ENCODE data around the gene SORCS1. TPM values are rescaled to one million over a fixed set of nuclear protein-coding genes. Genes with fewer than 3 reads are reported as not detected.
A peak's percentile ranks its signal among the peaks of the same experiment; 100 is the strongest.

Gene SORCS1
- total RNA-seq, 6 experiments from 2014 or later = 0.04 to 0.16 (median 0.09) TPM; not detected in 2

DNA sequence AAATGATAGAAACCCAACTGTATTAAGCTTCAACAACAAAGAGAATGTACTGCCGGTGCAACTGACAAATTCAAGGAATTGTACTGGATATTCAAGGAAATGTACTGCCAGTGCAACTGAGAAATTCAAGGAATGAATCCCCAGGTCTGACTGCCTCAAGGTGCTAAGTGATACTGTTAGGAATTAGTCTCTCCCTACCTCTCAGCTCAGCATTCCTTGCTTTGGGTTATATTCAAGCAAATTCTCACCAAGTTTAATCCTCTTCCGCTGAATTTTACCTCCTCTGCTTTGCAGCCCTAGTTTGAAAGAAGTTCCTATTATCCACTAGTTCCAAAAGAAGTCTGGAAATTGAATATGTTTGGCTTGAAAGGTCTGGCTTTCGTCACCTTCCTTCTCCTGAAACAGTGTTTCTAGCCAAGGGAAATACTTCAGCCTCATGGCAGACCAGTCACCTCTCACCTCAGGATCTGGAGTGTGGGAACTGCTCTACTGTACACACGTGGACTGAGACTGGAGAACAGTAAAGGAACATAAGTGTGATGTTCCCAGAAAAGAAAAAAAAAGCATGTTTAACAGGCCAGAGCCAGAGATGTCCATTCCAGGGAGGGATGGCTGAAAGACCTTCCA is 60.4 kb downstream of the SORCS1 start:
- TF ChIP-seq POLR2A (IDR thresholded peaks at IDR 0.05) = no peak
- TF ChIP-seq, protein P1, sequence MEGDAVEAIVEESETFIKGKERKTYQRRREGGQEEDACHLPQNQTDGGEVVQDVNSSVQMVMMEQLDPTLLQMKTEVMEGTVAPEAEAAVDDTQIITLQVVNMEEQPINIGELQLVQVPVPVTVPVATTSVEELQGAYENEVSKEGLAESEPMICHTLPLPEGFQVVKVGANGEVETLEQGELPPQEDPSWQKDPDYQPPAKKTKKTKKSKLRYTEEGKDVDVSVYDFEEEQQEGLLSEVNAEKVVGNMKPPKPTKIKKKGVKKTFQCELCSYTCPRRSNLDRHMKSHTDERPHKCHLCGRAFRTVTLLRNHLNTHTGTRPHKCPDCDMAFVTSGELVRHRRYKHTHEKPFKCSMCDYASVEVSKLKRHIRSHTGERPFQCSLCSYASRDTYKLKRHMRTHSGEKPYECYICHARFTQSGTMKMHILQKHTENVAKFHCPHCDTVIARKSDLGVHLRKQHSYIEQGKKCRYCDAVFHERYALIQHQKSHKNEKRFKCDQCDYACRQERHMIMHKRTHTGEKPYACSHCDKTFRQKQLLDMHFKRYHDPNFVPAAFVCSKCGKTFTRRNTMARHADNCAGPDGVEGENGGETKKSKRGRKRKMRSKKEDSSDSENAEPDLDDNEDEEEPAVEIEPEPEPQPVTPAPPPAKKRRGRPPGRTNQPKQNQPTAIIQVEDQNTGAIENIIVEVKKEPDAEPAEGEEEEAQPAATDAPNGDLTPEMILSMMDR (IDR thresholded peaks at IDR 0.05) = no peak
- Histone ChIP-seq H3K9me3 (no peaks in the 10 kb centered on the region), H3K36me3 (no peaks in the 10 kb centered on the region), H3K27ac (no peak overlapping the region), H3K4me3 (no peak overlapping the region), H3K27me3 (no peaks in the 10 kb centered on the region), H3K4me1 (no peaks in the 10 kb centered on the region)
- 74% methylated on average over 4 of the region's 4 CpGs for WGBS (ENCODE audit: insufficient coverage, low coverage, low lambda C conversion rate, missing lambda C conversion rate)
- intact Hi-C loops (cut with DNase I) = no loop called here
- no peak for DNase-seq
- ATAC-seq = no peak

DNA sequence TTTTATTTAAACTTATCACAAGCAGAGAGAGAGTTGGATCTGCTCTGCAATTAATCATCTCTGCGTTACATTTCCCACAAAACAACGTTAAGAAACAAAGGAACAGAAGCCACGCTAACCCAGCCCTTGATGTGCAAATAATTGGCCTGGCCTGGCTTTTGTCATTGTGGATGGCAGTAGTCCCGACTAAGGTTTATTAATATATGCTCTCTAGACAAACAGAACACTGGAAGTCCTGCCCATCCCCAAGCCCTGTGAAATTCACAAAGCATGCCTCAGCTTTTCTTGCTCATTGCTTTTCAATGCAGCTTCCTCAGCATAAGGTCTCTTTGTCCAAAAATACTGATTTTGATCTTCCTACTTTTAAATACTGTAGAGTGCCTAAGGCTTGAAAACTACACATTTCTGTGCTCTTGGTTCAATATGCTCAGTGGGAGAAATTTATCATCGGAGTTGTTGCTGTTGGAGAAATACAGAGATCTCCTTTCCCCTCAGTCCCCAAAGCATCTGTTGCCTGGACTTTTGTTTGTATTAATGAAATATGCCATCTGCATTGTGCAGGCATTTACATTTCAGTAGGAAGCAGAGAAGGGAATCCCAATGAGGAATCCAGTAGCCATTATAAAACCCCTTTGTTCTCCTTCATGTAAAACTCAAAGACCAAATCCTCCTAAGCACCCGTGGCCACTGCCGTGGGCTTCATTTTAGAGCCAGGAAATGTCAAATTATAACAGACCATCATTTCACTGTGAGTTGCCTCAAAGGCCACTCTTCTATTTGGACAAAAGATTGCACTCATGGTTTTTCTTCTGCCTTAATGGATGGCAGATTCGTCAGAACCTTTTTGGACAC is 61.1 kb downstream of the SORCS1 start:
- Histone ChIP-seq H3K36me3 (no peaks in the 10 kb centered on the region), H3K4me1 (no peaks in the 10 kb centered on the region), H3K27ac (no peak overlapping the region), H3K27me3 (no peaks in the 10 kb centered on the region), H3K9me3 (no peaks in the 10 kb centered on the region), H3K4me3 (no peak overlapping the region)
- intact Hi-C loops (cut with DNase I) = no loop called here
- DNase-seq (no peak), ATAC-seq (no peak)
- TF ChIP-seq, protein P1 (IDR thresholded peaks at IDR 0.05) = no peak
- TF ChIP-seq POLR2A (IDR thresholded peaks at IDR 0.05) = no peak
- WGBS (ENCODE audit: insufficient coverage, low coverage, low lambda C conversion rate, missing lambda C conversion rate) = 51% methylated on average over 8 of the region's 8 CpGs

DNA sequence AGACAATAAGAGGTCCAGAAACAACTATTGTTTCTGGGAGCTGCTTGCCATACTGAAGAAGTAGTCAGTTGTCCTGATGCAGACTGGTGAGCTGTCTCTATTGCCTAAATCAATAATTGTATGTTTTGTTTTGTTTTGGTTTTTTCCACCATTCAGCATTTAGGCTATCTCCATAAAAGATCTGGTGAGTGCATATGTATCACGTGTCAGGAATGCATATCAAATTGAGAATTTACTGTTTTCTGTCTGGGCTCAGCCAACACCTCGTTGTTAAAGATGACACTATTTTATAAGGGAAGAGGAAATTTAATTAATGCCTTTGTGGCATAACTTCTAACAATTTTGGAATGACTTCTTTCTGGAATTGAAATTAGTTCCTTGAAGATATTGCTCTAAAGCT is 66.2 kb downstream of the SORCS1 start:
- ATAC-seq (no peak), DNase-seq (no peak)
- H3K9me3 ChIP-seq = peaks cover 0 to 2% (median 0%) of the 10 kb centered on the region in 4 donors
- no peaks in the 10 kb centered on the region for H3K27me3 ChIP-seq
- TF ChIP-seq, protein P1 (IDR thresholded peaks at IDR 0.05) = no peak
- TF ChIP-seq POLR2A (IDR thresholded peaks at IDR 0.05) = no peak
- no peak overlapping the region for H3K4me3 ChIP-seq
- H3K4me1 ChIP-seq = peaks cover 0 to 10% (median 0%) of the 10 kb centered on the region in 4 donors
- H3K36me3 ChIP-seq = no peaks in the 10 kb centered on the region
- no peak overlapping the region for H3K27ac ChIP-seq
- WGBS (ENCODE audit: insufficient coverage, low coverage, low lambda C conversion rate, missing lambda C conversion rate) = 76% methylated on average over 2 of the region's 2 CpGs
- intact Hi-C loops (cut with DNase I) = no loop called here

DNA sequence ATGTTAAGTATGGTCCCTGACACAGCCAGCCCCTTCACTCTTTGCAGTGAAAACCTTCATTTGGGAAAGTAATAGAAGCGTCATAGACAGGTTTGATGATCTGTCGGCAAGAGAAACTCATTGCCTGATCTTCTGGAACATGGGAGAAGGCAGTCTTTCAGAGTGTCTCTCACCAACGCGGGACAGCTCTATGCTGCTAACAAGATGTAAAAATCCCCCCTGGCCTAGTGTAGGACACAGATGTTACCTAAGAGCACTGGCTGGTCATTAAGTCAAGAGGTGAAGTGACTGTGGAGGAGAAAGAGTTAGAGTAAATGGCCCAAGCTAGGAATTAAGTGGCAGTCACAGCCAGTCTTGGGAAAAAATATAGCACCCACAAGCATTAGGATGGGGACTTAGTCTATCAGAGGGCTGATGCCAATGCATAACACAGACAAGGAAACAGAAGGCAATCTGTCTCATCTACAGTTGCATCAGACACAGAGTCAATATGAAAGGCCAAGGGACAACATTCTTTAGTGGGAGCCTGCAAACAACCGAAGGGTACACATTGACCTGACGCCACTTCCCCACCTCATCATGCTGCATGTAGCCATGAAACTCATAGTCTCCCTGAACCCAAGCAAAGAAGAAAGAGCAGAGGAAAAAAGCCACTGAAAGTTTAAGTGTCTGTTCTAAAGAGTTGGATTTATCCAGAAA is 69.5 kb downstream of the SORCS1 start:
- Histone ChIP-seq H3K9me3 (peaks cover 0 to 2% (median 0%) of the 10 kb centered on the region in 4 donors), H3K36me3 (no peaks in the 10 kb centered on the region), H3K4me1 (peaks cover 0 to 10% (median 0%) of the 10 kb centered on the region in 4 donors), H3K27me3 (no peaks in the 10 kb centered on the region), H3K4me3 (no peak overlapping the region), H3K27ac (no peak overlapping the region)
- DNase-seq = peak in 2 of 3 donors; percentile 48 to 60
- intact Hi-C loops (cut with DNase I) = no loop called here
- TF ChIP-seq, protein P1 (IDR thresholded peaks at IDR 0.05) = no peak
- no peak for TF ChIP-seq POLR2A (IDR thresholded peaks at IDR 0.05)
- peak; percentile 99 to 100 (median 99) for ATAC-seq
- 53% methylated on average over 6 of the region's 6 CpGs for whole genome bisulfite sequencing (ENCODE audit: insufficient coverage, low coverage, low lambda C conversion rate, missing lambda C conversion rate)

Data from right lobe of liver (tissue), 6 donors.